Measurements from ENCODE around the gene PTPN23.

- TF ChIP-seq CTCF (IDR thresholded peaks at IDR 0.05) (peak in 1 of 7 experiments; percentile 22), POLR2A (IDR thresholded peaks at IDR 0.05) (no peak)
These were observed 708 bp upstream of the PTPN23 start for GRCh38 chr3:47380026-47380600.
